GM21825 (cell line): ENCODE data around the gene RSPH9.

Experiments used
- ATAC-seq: cut with Tn5 transposase; IDR thresholded peaks from one replicate; pipeline ENCODE4 v1.9.1; 2021; ENCODE audit warnings: mild to moderate bottlenecking, moderate library complexity; ENCODE audit not compliant: unreplicated experiment

The RSPH9 gene

GRCh38 chr6:43667245-43668150 lies 22.7 kb downstream of the RSPH9 start:
- ATAC-seq, result peak; percentile 56

- ATAC-seq, result peak; percentile 42
Measured at GRCh38 chr6:43668151-43669028, 23.6 kb downstream of the RSPH9 start.

- ATAC-seq, result no peak
Measured at GRCh38 chr6:43669050-43669921, 24.4 kb downstream of the RSPH9 start.

GRCh38 chr6:43669922-43670622 lies 25.2 kb downstream of the RSPH9 start:
- no peak for ATAC-seq

- ATAC-seq, result no peak
Measured at GRCh38 chr6:43670623-43670986, 25.8 kb downstream of the RSPH9 start.

GRCh38 chr6:43671011-43671800 lies 26.4 kb downstream of the RSPH9 start:
- ATAC-seq, result no peak

GRCh38 chr6:43671801-43672690 lies 27.2 kb downstream of the RSPH9 start:
- ATAC-seq, result no peak

- ATAC-seq, result no peak
Measured at GRCh38 chr6:43673444-43674084, 28.7 kb downstream of the RSPH9 start.

GRCh38 chr6:43674291-43674690 lies 29.5 kb downstream of the RSPH9 start:
- ATAC-seq, result no peak

- no peak for ATAC-seq
Measured at GRCh38 chr6:43674921-43675320, 30.1 kb downstream of the RSPH9 start.

GRCh38 chr6:43676962-43677606 lies 32.2 kb downstream of the RSPH9 start:
- ATAC-seq, result no peak

- no peak for ATAC-seq
Measured at GRCh38 chr6:43677759-43678158, 32.9 kb downstream of the RSPH9 start.

- no peak for ATAC-seq
Measured at GRCh38 chr6:43678341-43678740, 33.5 kb downstream of the RSPH9 start.

GRCh38 chr6:43679057-43679456 lies 34.2 kb downstream of the RSPH9 start:
- no peak for ATAC-seq

GRCh38 chr6:43680308-43681200 lies 35.7 kb downstream of the RSPH9 start:
- no peak for ATAC-seq

GRCh38 chr6:43681303-43681702 lies 36.5 kb downstream of the RSPH9 start:
- ATAC-seq, result no peak
